HG03025 (cell line): ENCODE data around the gene NAP1L1.

Experiments
- ATAC-seq: cut with Tn5 transposase; IDR thresholded peaks from one replicate; pipeline ENCODE4 v1.9.1; 2021; ENCODE audit warnings: mild to moderate bottlenecking, moderate library complexity; ENCODE audit not compliant: unreplicated experiment, low FRiP score

NAP1L1 gene

GRCh38 chr12:76042147-76042546 is 42.3 kb downstream of the NAP1L1 start:
- ATAC-seq: no peak

GRCh38 chr12:76041406-76041805 is 43.1 kb downstream of the NAP1L1 start:
- no peak for ATAC-seq

GRCh38 chr12:76040461-76040860 is 44.0 kb downstream of the NAP1L1 start:
- no peak for ATAC-seq

- ATAC-seq: no peak
Measured at GRCh38 chr12:76038176-76038575, 46.3 kb downstream of the NAP1L1 start.

- peak; percentile 42 for ATAC-seq
Measured at GRCh38 chr12:76037130-76038103, 47.1 kb downstream of the NAP1L1 start.

GRCh38 chr12:76035045-76035444 is 49.4 kb downstream of the NAP1L1 start:
- ATAC-seq: no peak

GRCh38 chr12:76033081-76034011 is 51.1 kb downstream of the NAP1L1 start:
- no peak for ATAC-seq

- ATAC-seq: peak; percentile 35
Measured at GRCh38 chr12:76032043-76032981, 52.2 kb downstream of the NAP1L1 start.

- peak; percentile 75 for ATAC-seq
Measured at GRCh38 chr12:76031414-76032042, 53.0 kb downstream of the NAP1L1 start, which contains the start of gene PHLDA1. Gene PHLDA1, minus strand, starts transcription at chr12:76031776.

GRCh38 chr12:76031081-76031413 is 53.4 kb downstream of the NAP1L1 start:
- peak; percentile 8 for ATAC-seq

- no peak for ATAC-seq
Measured at GRCh38 chr12:76030341-76031080, 54.0 kb downstream of the NAP1L1 start.

GRCh38 chr12:76029982-76030340 is 54.5 kb downstream of the NAP1L1 start:
- ATAC-seq: no peak

- no peak for ATAC-seq
Measured at GRCh38 chr12:76028571-76029277, 55.8 kb downstream of the NAP1L1 start.

- ATAC-seq: no peak
Measured at GRCh38 chr12:76026643-76027063, 57.8 kb downstream of the NAP1L1 start.

GRCh38 chr12:76025601-76026575 is 58.6 kb downstream of the NAP1L1 start:
- ATAC-seq: no peak

- ATAC-seq: no peak
Measured at GRCh38 chr12:76024942-76025600, 59.4 kb downstream of the NAP1L1 start.
